H9 (cell line): ENCODE results near the gene KAT7. TPM values are rescaled to one million over a fixed set of nuclear protein-coding genes. Genes with fewer than 3 reads are reported as not detected.
A peak's percentile ranks its signal among the peaks of the same experiment; 100 is the strongest.

Experiments used
- DNase-seq: peaks from one replicate; pipeline ENCODE4 v3.0.0-alpha.2; 2017
- H2AFZ ChIP-seq: one replicate; pipeline ENCODE4 v1.6.1; 2013; ENCODE audit warnings: mild to moderate bottlenecking, low read length, control low read depth, moderate library complexity
- H2AK5ac ChIP-seq: 2 replicates; pipeline ENCODE4 v1.6.1; 2013; ENCODE audit warnings: low read length, control low read depth, mixed read lengths; ENCODE audit not compliant: insufficient read length
- H2BK120ac ChIP-seq: one replicate; pipeline ENCODE4 v1.6.1; 2013; ENCODE audit warnings: low read depth, mild to moderate bottlenecking, low read length, control low read depth, inconsistent platforms; ENCODE audit not compliant: poor library complexity, severe bottlenecking
- H2BK12ac ChIP-seq: 2 replicates; pipeline ENCODE4 v1.6.1; 2013; ENCODE audit warnings: low read length, control low read depth, mixed read lengths, low read depth; ENCODE audit not compliant: insufficient read length
- H2BK15ac ChIP-seq: 2 replicates; pipeline ENCODE4 v1.6.1; 2013; ENCODE audit warnings: low read depth, low read length, control low read depth
- H2BK20ac ChIP-seq: one replicate; pipeline ENCODE4 v1.6.1; 2013; ENCODE audit warnings: low read depth, mild to moderate bottlenecking, low read length, control low read depth, inconsistent platforms; ENCODE audit not compliant: poor library complexity, severe bottlenecking
- H2BK5ac ChIP-seq: 2 replicates; pipeline ENCODE4 v1.6.1; 2013; ENCODE audit warnings: low read length, control low read depth, mixed read lengths; ENCODE audit not compliant: insufficient read length
- H3K14ac ChIP-seq: 2 replicates; pipeline ENCODE4 v1.6.1; 2013; ENCODE audit warnings: low read length, control low read depth; ENCODE audit not compliant: insufficient read depth
- H3K18ac ChIP-seq: 2 replicates; pipeline ENCODE4 v1.6.1; 2013; ENCODE audit warnings: low read depth, mild to moderate bottlenecking, mixed read lengths, low read length, control low read depth; ENCODE audit not compliant: insufficient read length
- H3K23ac ChIP-seq: 2 replicates; pipeline ENCODE4 v1.6.1; 2013; ENCODE audit warnings: low read length, control low read depth, mixed read lengths, low read depth; ENCODE audit not compliant: insufficient read length
- H3K23me2 ChIP-seq: 2 replicates; pipeline ENCODE4 v1.6.1; 2013; ENCODE audit warnings: low read depth, mild to moderate bottlenecking, mixed read lengths, low read length, control low read depth; ENCODE audit not compliant: insufficient read length, poor library complexity, severe bottlenecking
- H3K27ac ChIP-seq: 2 replicates; pipeline ENCODE4 v1.5.1; 2013; ENCODE audit warnings: low read length, control low read depth, mixed read lengths, low read depth; ENCODE audit not compliant: insufficient read length
- H3K27me3 ChIP-seq: 2 replicates; pipeline ENCODE4 v1.6.1; 2013; ENCODE audit warnings: low read length, control low read depth, inconsistent platforms; ENCODE audit not compliant: insufficient read depth
- H3K4ac ChIP-seq: 2 replicates; pipeline ENCODE4 v1.6.1; 2013; ENCODE audit warnings: low read depth, mild to moderate bottlenecking, control low read depth, inconsistent platforms, low read length, moderate library complexity
- H3K4me1 ChIP-seq: 2 replicates; pipeline ENCODE4 v1.6.1; 2013; ENCODE audit warnings: low read length, control low read depth, inconsistent platforms; ENCODE audit not compliant: insufficient read depth
- H3K4me2 ChIP-seq: 2 replicates; pipeline ENCODE4 v1.6.1; 2013; ENCODE audit warnings: low read length, control low read depth, mixed read lengths; ENCODE audit not compliant: insufficient read length, insufficient read depth
- H3K56ac ChIP-seq: 2 replicates; pipeline ENCODE4 v1.6.1; 2013; ENCODE audit warnings: low read depth, mild to moderate bottlenecking, mixed read lengths, low read length, control low read depth; ENCODE audit not compliant: insufficient read length
- H3K79me1 ChIP-seq: 2 replicates; pipeline ENCODE4 v1.6.1; 2013; ENCODE audit warnings: low read depth, mild to moderate bottlenecking, moderate library complexity, low read length, control low read depth, inconsistent platforms; ENCODE audit not compliant: insufficient read depth, poor library complexity, severe bottlenecking
- H3K79me2 ChIP-seq: 2 replicates; pipeline ENCODE4 v1.6.1; 2013; ENCODE audit warnings: low read length, control low read depth, inconsistent platforms; ENCODE audit not compliant: insufficient read depth
- H3K9ac ChIP-seq: 2 replicates; pipeline ENCODE4 v1.6.1; 2013; ENCODE audit warnings: low read length, control low read depth, mixed read lengths; ENCODE audit not compliant: insufficient read length; ENCODE audit errors: extremely low read depth
- H3K9me3 ChIP-seq: one replicate; pipeline ENCODE4 v1.6.1; 2013; ENCODE audit warnings: low read depth, low read length, inconsistent platforms; ENCODE audit not compliant: control insufficient read depth
- H3T11ph ChIP-seq: one replicate; pipeline ENCODE4 v1.6.1; 2013; ENCODE audit warnings: mild to moderate bottlenecking, low read length, control low read depth, inconsistent platforms
- H4K20me1 ChIP-seq: one replicate; pipeline ENCODE4 v1.6.1; 2013; ENCODE audit not compliant: control insufficient read depth, insufficient read length, insufficient read depth
- H4K5ac ChIP-seq: 2 replicates; pipeline ENCODE4 v1.6.1; 2013; ENCODE audit warnings: low read depth, mild to moderate bottlenecking, mixed read lengths, low read length, control low read depth; ENCODE audit not compliant: insufficient read length
- H4K8ac ChIP-seq: replicated peaks from 2 replicates; pipeline ENCODE4 v1.6.1; 2013; ENCODE audit warnings: low read length, control low read depth, mixed read lengths, low read depth; ENCODE audit not compliant: insufficient read length
- H4K91ac ChIP-seq: 2 replicates; pipeline ENCODE4 v1.6.1; 2013; ENCODE audit warnings: low read depth, mild to moderate bottlenecking, moderate library complexity, mixed read lengths, low read length, control low read depth; ENCODE audit not compliant: insufficient read length
- H3K27ac Mint-ChIP-seq, 3 experiments: 2 replicates in 2 of 3; 3 replicates in 1 of 3; pipeline ENCODE4 v1.8.0; 2020 to 2021; ENCODE audit warnings: mixed read lengths in 3 of 3, mild to moderate bottlenecking in 1 of 3, moderate library complexity in 1 of 3
- H3K27me3 Mint-ChIP-seq: 2 replicates; pipeline ENCODE4 v1.8.0; 2021; ENCODE audit warnings: low read depth, mild to moderate bottlenecking, moderate library complexity, mixed read lengths
- H3K36me3 Mint-ChIP-seq, 3 experiments: 2 replicates in 2 of 3; 3 replicates in 1 of 3; pipeline ENCODE4 v1.8.0; 2020 to 2021; ENCODE audit warnings: low read depth in 3 of 3, mixed read lengths in 3 of 3; ENCODE audit not compliant: insufficient read depth in 1 of 3
- H3K4me1 Mint-ChIP-seq, 2 experiments: 2 replicates each; pipeline ENCODE4 v1.8.0; 2020; ENCODE audit warnings: mixed read lengths in 2 of 2
- H3K4me3 Mint-ChIP-seq, 2 experiments: 2 replicates in 1 of 2; 3 replicates in 1 of 2; pipeline ENCODE4 v1.8.0; 2020 to 2021; ENCODE audit warnings: mild to moderate bottlenecking in 2 of 2, mixed read lengths in 2 of 2, moderate library complexity in 1 of 2
- H3K9me3 Mint-ChIP-seq, 2 experiments: 2 replicates in 1 of 2; 3 replicates in 1 of 2; pipeline ENCODE4 v1.8.0; 2020; ENCODE audit warnings: mild to moderate bottlenecking in 2 of 2, mixed read lengths in 2 of 2, moderate library complexity in 1 of 2
- WGBS: extraction: QIAGEN DNeasy Blood & Tissue Kit; methylation state at CpG from one replicate; pipeline ENCODE4 v1.1.7; 2013; ENCODE audit warnings: missing lambda C conversion rate, low lambda C conversion rate, mixed read lengths; ENCODE audit not compliant: insufficient read length; ENCODE audit errors: extremely low coverage; 5-methylcytosine and 5-hydroxymethylcytosine counted together
- total RNA-seq: library from RNA; stranded (reverse); gene quantifications from 2 replicates; pipeline ENCODE4 v1.2.1, GENCODE V29; 2021
- TF ChIP-seq, protein P1 (sequence below): fragments of 200-600 bp; sonication (generic); conservative IDR thresholded peaks from 3 replicates; pipeline ENCODE4 v1.8.0; 2021; ENCODE audit warnings: antibody characterized with exemption, mild to moderate bottlenecking

The KAT7 gene
- total RNA-seq, 1 experiment from 2014 or later, result 93.1 TPM

DNA sequence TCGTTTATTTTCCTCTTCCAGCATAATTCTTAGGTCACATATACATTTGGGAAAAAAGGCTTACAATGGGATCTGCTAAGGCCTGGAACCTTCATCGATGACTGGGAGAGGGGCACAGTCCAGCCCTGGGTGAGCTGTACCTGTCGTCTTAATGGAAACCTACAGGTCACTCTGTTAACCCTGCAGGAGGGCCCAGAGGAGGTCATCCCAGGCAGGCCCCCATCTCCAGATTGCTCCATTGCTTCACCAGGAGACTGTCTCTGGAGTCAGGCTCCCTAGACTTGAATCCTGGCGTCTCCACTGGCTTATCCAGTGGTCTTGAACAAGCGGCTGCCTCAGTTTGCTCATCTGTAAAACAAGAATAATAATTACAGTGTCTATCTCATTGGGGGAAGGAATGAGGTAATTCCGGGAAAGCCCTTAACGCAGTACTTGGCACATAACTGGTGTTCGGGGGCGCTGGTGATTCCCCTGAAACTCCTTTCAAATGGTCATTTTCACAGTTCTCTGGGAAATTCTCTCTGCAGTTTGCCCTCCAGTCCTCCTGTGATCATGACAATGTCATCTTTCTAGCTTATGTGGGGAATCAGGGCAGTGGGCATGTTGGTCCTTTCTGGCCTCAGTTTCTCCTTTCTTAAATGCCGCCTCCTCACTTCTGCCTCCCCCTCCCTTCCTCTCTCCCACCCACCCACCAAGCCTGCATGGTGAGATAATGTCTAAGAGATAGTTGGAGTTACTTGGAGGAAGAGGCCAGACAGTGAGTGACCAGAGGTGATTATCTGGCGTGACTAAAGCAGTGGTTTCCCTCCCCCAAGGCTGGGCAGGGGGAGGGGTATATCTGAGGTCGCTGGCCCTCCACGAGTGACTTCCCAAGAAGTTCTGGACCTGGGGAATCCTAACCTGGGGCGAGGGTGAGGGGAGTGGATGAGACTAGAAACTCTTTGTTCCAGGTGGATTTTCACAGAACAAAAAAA lies 90.7 kb downstream of the KAT7 start:
- peak overlapping the region; percentile 17 to 77; a peak in 3 of 5 replicates for H3K4me3 Mint-ChIP-seq
- no CpG with 5 or more reads among the region's 14 CpGs for WGBS
- no peak overlapping the region for H3K9ac ChIP-seq

More for the DNA sequence above, 90.7 kb downstream of the KAT7 start:
- Histone ChIP-seq H3K27me3 (peaks cover 3% of the 10 kb centered on the region; the same call in 1 of the 2 replicates), H3K4me1 (no peaks in the 10 kb centered on the region; the same call in 1 of the 2 replicates), H3K4me2 (peak overlapping the region; percentile 72), H4K91ac (no peak overlapping the region), H3K14ac (no peak overlapping the region), H3K18ac (no peak overlapping the region), H2BK12ac (no peak overlapping the region), H3K56ac (no peak overlapping the region), H3K23me2 (peaks cover 11% of the 10 kb centered on the region), H3K27ac (no peak overlapping the region), H2BK15ac (no peak overlapping the region), H2BK5ac (no peak overlapping the region), H3T11ph (no peak overlapping the region), H2AK5ac (no peak overlapping the region), H2AFZ (no peak overlapping the region), H4K8ac (no peak overlapping the region), H4K5ac (no peak overlapping the region), H4K20me1 (peaks cover 3% of the 10 kb centered on the region), H3K79me2 (no peaks in the 10 kb centered on the region), H3K79me1 (no peaks in the 10 kb centered on the region), H2BK120ac (no peak overlapping the region), H3K9me3 (no peaks in the 10 kb centered on the region), H2BK20ac (no peak overlapping the region), H3K23ac (no peak overlapping the region), H3K4ac (no peak overlapping the region)
- Mint-ChIP-seq H3K27ac (no peak overlapping the region), H3K9me3 (no peaks in the 10 kb centered on the region; a peak in 1 of 5 replicates), H3K4me1 (peaks cover 34 to 52% of the 10 kb centered on the region in 2 experiments), H3K36me3 (no peaks in the 10 kb centered on the region), H3K27me3 (peaks cover 46% of the 10 kb centered on the region)
- TF ChIP-seq, protein P1, sequence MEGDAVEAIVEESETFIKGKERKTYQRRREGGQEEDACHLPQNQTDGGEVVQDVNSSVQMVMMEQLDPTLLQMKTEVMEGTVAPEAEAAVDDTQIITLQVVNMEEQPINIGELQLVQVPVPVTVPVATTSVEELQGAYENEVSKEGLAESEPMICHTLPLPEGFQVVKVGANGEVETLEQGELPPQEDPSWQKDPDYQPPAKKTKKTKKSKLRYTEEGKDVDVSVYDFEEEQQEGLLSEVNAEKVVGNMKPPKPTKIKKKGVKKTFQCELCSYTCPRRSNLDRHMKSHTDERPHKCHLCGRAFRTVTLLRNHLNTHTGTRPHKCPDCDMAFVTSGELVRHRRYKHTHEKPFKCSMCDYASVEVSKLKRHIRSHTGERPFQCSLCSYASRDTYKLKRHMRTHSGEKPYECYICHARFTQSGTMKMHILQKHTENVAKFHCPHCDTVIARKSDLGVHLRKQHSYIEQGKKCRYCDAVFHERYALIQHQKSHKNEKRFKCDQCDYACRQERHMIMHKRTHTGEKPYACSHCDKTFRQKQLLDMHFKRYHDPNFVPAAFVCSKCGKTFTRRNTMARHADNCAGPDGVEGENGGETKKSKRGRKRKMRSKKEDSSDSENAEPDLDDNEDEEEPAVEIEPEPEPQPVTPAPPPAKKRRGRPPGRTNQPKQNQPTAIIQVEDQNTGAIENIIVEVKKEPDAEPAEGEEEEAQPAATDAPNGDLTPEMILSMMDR, result no peak
- no peak for DNase-seq
